AG04450 (cell line): ENCODE measurements around the gene ZNF350. TPM values are rescaled to one million over a fixed set of nuclear protein-coding genes. Genes with fewer than 3 reads are reported as not detected.

Experiments used
- CTCF ChIA-PET: fragments of 300-600, 350-600 bp; formaldehyde crosslinking; extraction: SDS; loops from one replicate; lab custom pipeline; 2022; ENCODE audit warnings: antibody characterized with exemption, inconsistent platforms; lab: Charles Lee
- POLR2A ChIA-PET: fragments of 350-600 bp; formaldehyde crosslinking; extraction: SDS; loops from one replicate; lab custom pipeline; 2021; ENCODE audit warnings: antibody characterized with exemption, inconsistent platforms; lab: Yijun Ruan, JAX
- DNase-seq: peaks from one replicate; pipeline ENCODE4 v3.0.0-alpha.2; 2011; ENCODE audit warnings: low read depth, low spot score
- H3K27ac ChIP-seq: one replicate; pipeline ENCODE4 v1.5.1; 2012; ENCODE audit warnings: low read depth, low read length, control low read depth
- H3K27me3 ChIP-seq: one replicate; pipeline ENCODE4 v1.6.0; 2012; ENCODE audit warnings: low read length; ENCODE audit not compliant: control insufficient read depth, insufficient read depth
- H3K4me3 ChIP-seq: 2 replicates; pipeline ENCODE4 v1.5.1; 2011; ENCODE audit warnings: mild to moderate bottlenecking, low read depth, low read length, control low read depth
- H3K9me3 ChIP-seq: 2 replicates; pipeline ENCODE4 v1.5.1; 2012; ENCODE audit warnings: low read length; ENCODE audit not compliant: control insufficient read depth, insufficient read depth
- CTCF ChIP-seq: IDR thresholded peaks from 2 replicates; pipeline ENCODE4 v1.5.1; 2011; ENCODE audit warnings: low read depth, low read length, control low read depth, inconsistent platforms
- polyA plus RNA-seq: library from polyadenylated mRNA; depleted of rRNA; stranded (reverse); fragments of >200 nt; gene quantifications from 2 replicates; pipeline ENCODE4 v1.2.3, GENCODE V29; 2011; rRNA removed

The ZNF350 gene
- polyA plus RNA-seq, 1 experiment = 9.4 TPM

- Histone ChIP-seq H3K27ac (no peak overlapping the region), H3K27me3 (no peaks in the 10 kb centered on the region), H3K9me3 (peaks cover 28% of the 10 kb centered on the region), H3K4me3 (no peak overlapping the region)
- no peak for DNase-seq
- POLR2A ChIA-PET = no interaction called here
- CTCF ChIA-PET = no interaction called here
- no peak for TF ChIP-seq CTCF
Measured at GRCh38 chr19:51915324-51915867, 71.2 kb downstream of the ZNF350 start.

Other genes starting within 250 kb of the ZNF350 start
- not detected in 2 replicates for gene FPR1, start 235.0 kb downstream of the ZNF350 start, polyA plus RNA-seq
- gene FPR2, start 225.7 kb downstream of the ZNF350 start, polyA plus RNA-seq = not detected in 2 replicates
- gene FPR3, start 191.7 kb downstream of the ZNF350 start, polyA plus RNA-seq = not detected in 2 replicates
- gene ZNF577, start 98.9 kb downstream of the ZNF350 start, polyA plus RNA-seq = 6.0 and 7.3 TPM in 2 replicates
- gene ZNF649, start 81.8 kb downstream of the ZNF350 start, polyA plus RNA-seq = 3.5 and 3.6 TPM in 2 replicates
- gene ZNF613, start 59.4 kb downstream of the ZNF350 start, polyA plus RNA-seq = 4.9 and 8.4 TPM in 2 replicates
- 5.0 and 7.6 TPM in 2 replicates for gene ZNF615, start 21.4 kb upstream of the ZNF350 start, polyA plus RNA-seq
- 5.2 and 7.2 TPM in 2 replicates for gene ZNF614, start 41.5 kb upstream of the ZNF350 start, polyA plus RNA-seq
- gene ZNF432, start 62.0 kb upstream of the ZNF350 start, polyA plus RNA-seq = 5.8 and 6.2 TPM in 2 replicates
- gene ZNF841, start 108.9 kb upstream of the ZNF350 start, polyA plus RNA-seq = 10.5 and 11.1 TPM in 2 replicates
- gene ZNF616, start 153.1 kb upstream of the ZNF350 start, polyA plus RNA-seq = 5.5 and 6.2 TPM in 2 replicates
- gene ZNF836, start 184.8 kb upstream of the ZNF350 start, polyA plus RNA-seq = 3.2 and 3.7 TPM in 2 replicates
- gene PPP2R1A, start 203.2 kb upstream of the ZNF350 start, polyA plus RNA-seq = 158 and 243 TPM in 2 replicates